HCT116 (cell line): ENCODE results near the gene EXOC4. TPM values are rescaled to one million over a fixed set of nuclear protein-coding genes. Genes with fewer than 3 reads are reported as not detected.

ENCODE experiments used
- ATAC-seq: fragments of 200-7000 bp; cut with Tn5 transposase; 2 replicates; pipeline ENCODE4 v1.9.1; 2020; ENCODE audit warnings: mild to moderate bottlenecking, moderate library complexity
- BruUV-seq: library from RNA; stranded (reverse); fragments of 400-500 nt; replicated peaks from 2 replicates; lab custom pipeline; 2021; lab: Mats Ljungman, UMichigan
- CTCF ChIA-PET: fragments of 300-600 bp; sonication (Branson Sonifier 250); formaldehyde crosslinking; loops from one replicate; lab custom pipeline; 2021; ENCODE audit warnings: antibody characterized with exemption; lab: Charles Lee
- POLR2A ChIA-PET: fragments of 300-600, 350-600 bp; sonication (Branson Sonifier 250); formaldehyde crosslinking; loops from one replicate; lab custom pipeline; 2021; ENCODE audit warnings: antibody characterized with exemption; lab: Charles Lee
- RAD21 ChIA-PET, 2 experiments: fragments of 300-600 bp; sonication (Branson Sonifier 250); formaldehyde crosslinking; loops; one replicate each; lab custom pipeline; 2023; ENCODE audit warnings: low total read pairs in 2 of 2; ENCODE audit not compliant: uncharacterized antibody in 2 of 2, unreplicated experiment in 2 of 2, low non-redundant PET in 1 of 2; lab: Charles Lee
- DNase-seq: peaks from one replicate; pipeline ENCODE4 v3.0.0-alpha.2; 2010; ENCODE audit warnings: low read depth, low spot score
- H2AFZ ChIP-seq: fragments of 200-600 bp; shearing (Covaris generic), sonication (generic); 2 replicates; pipeline ENCODE4 v1.6.1; 2017; ENCODE audit warnings: low read depth, mixed run types, mixed read lengths, antibody characterized with exemption, low read length; ENCODE audit not compliant: poor library complexity, severe bottlenecking
- H3K27ac ChIP-seq: 2 replicates; pipeline ENCODE4 v1.5.1; 2012; ENCODE audit warnings: low read depth, low read length
- H3K27me3 ChIP-seq: fragments of 200-600 bp; sonication (generic); 2 replicates; pipeline ENCODE4 v1.6.1; 2016; ENCODE audit warnings: mixed run types, low read length, mixed read lengths; ENCODE audit not compliant: insufficient read depth
- H3K36me3 ChIP-seq, 2 experiments: fragments of 200-500 bp in 1 of 2; fragments of 200-600 bp in 1 of 2; sonication (Bioruptor generic) in 1 of 2; sonication (generic) in 1 of 2; 2 replicates each; pipeline versions ENCODE4 v1.5.1 to v1.6.1; 2014 to 2016; ENCODE audit warnings: low read length in 2 of 2, inconsistent platforms in 1 of 2, mixed read lengths in 1 of 2, mixed run types in 1 of 2; ENCODE audit not compliant: insufficient read depth in 2 of 2, control insufficient read depth in 1 of 2
- H3K4me1 ChIP-seq, 2 experiments: fragments of 200-600 bp in 1 of 2; sonication (generic) in 1 of 2; 2 replicates each; pipeline versions ENCODE4 v1.5.1 to v1.6.1; 2012 to 2017; ENCODE audit warnings: low read length in 2 of 2, inconsistent platforms in 1 of 2, mild to moderate bottlenecking in 1 of 2, mixed read lengths in 1 of 2, mixed run types in 1 of 2, moderate library complexity in 1 of 2; ENCODE audit not compliant: insufficient read depth in 2 of 2, control insufficient read depth in 1 of 2
- H3K4me2 ChIP-seq: fragments of 200-600 bp; sonication (generic); 2 replicates; pipeline ENCODE4 v1.6.1; 2017; ENCODE audit warnings: mixed run types, low read length, mixed read lengths
- H3K4me3 ChIP-seq, 2 experiments: fragments of 200-600 bp in 1 of 2; sonication (generic) in 1 of 2; replicated peaks in 1 of 2; 2 replicates each; pipeline ENCODE4 v1.5.1; 2011 to 2016; ENCODE audit warnings: low read length in 2 of 2, control low read depth in 1 of 2, low read depth in 1 of 2, mild to moderate bottlenecking in 1 of 2, mixed read lengths in 1 of 2, mixed run types in 1 of 2
- H3K79me2 ChIP-seq: fragments of 200-600 bp; sonication (generic); 2 replicates; pipeline ENCODE4 v1.6.1; 2017; ENCODE audit warnings: mild to moderate bottlenecking, mixed run types, low read length, moderate library complexity, mixed read lengths; ENCODE audit not compliant: insufficient read depth
- H3K9ac ChIP-seq: fragments of 200-600 bp; sonication (generic); 2 replicates; pipeline ENCODE4 v1.6.1; 2016; ENCODE audit warnings: low read length, mixed read lengths
- H3K9me2 ChIP-seq: fragments of 200-600 bp; sonication (generic), shearing (Covaris generic); 2 replicates; pipeline ENCODE4 v1.6.1; 2017; ENCODE audit warnings: mixed run types, mild to moderate bottlenecking, moderate library complexity; ENCODE audit not compliant: insufficient read depth
- H3K9me3 ChIP-seq, 2 experiments: fragments of 200-500 bp in 1 of 2; fragments of 200-600 bp in 1 of 2; sonication (Bioruptor generic) in 1 of 2; sonication (generic) in 1 of 2; 2 replicates each; pipeline ENCODE4 v1.6.1; 2014 to 2017; ENCODE audit warnings: low read length in 2 of 2, mixed read lengths in 2 of 2, inconsistent platforms in 1 of 2, low read depth in 1 of 2, mild to moderate bottlenecking in 1 of 2, mixed run types in 1 of 2, moderate library complexity in 1 of 2; ENCODE audit not compliant: control insufficient read depth in 1 of 2, insufficient read depth in 1 of 2
- H4K20me1 ChIP-seq: fragments of 200-600 bp; sonication (generic), shearing (Covaris generic); 2 replicates; pipeline ENCODE4 v1.6.1; 2017; ENCODE audit warnings: mixed run types, mild to moderate bottlenecking, moderate library complexity; ENCODE audit not compliant: insufficient read depth
- ATF3 ChIP-seq: IDR thresholded peaks from 2 replicates; pipeline ENCODE4 v1.6.1; 2012
- CBX3 ChIP-seq: IDR thresholded peaks from 2 replicates; pipeline ENCODE4 v1.6.1; 2012; ENCODE audit warnings: low read depth
- CTCF ChIP-seq, 3 experiments: fragments of 200-600 bp in 1 of 3; sonication (generic) in 1 of 3; IDR thresholded peaks in 2 of 3; conservative IDR thresholded peaks in 1 of 3; 2 replicates each; pipeline ENCODE4 v1.5.1; 2012 to 2017; ENCODE audit warnings: low read depth in 2 of 3, low read length in 2 of 3, antibody characterized with exemption in 1 of 3, borderline replicate concordance in 1 of 3, control low read depth in 1 of 3, mild to moderate bottlenecking in 1 of 3, mixed read lengths in 1 of 3, mixed run types in 1 of 3, moderate library complexity in 1 of 3; ENCODE audit not compliant: insufficient read depth in 1 of 3
- EZH2 ChIP-seq: fragments of 200-600 bp; sonication (generic); IDR thresholded peaks from 2 replicates; pipeline ENCODE4 v1.6.1; 2017; ENCODE audit warnings: antibody characterized with exemption, mixed run types
- EZH2phosphoT487 ChIP-seq: fragments of 200-600 bp; IDR thresholded peaks from 2 replicates; pipeline ENCODE4 v1.6.1; 2018; ENCODE audit warnings: antibody characterized with exemption, borderline replicate concordance
- FOSL1 ChIP-seq: IDR thresholded peaks from 2 replicates; pipeline ENCODE4 v1.6.1; 2012; ENCODE audit warnings: low read depth
- JUND ChIP-seq: IDR thresholded peaks from 2 replicates; pipeline ENCODE4 v1.6.1; 2012
- POLR2A ChIP-seq: IDR thresholded peaks from 2 replicates; pipeline ENCODE4 v1.7.0; 2011; ENCODE audit warnings: borderline replicate concordance; ENCODE audit not compliant: insufficient read depth, insufficient read length; ENCODE audit errors: extremely low read depth
- REST ChIP-seq: IDR thresholded peaks from 2 replicates; pipeline ENCODE4 v1.6.1; 2012; ENCODE audit warnings: low read depth
- SRF ChIP-seq: IDR thresholded peaks from 2 replicates; pipeline ENCODE4 v1.6.1; 2012; ENCODE audit warnings: low read depth
- TCF7L2 ChIP-seq: IDR thresholded peaks from 2 replicates; pipeline ENCODE4 v1.7.0; 2011; ENCODE audit warnings: borderline replicate concordance, inconsistent platforms; ENCODE audit not compliant: insufficient read depth, insufficient read length; ENCODE audit errors: extremely low read depth
- intact Hi-C: fragments of 100-400 bp; cut with micrococcal nuclease; formaldehyde crosslinking; loops from 2 replicates; pipeline ENCODE4 v1.10.0; 2022
- total RNA-seq: library from RNA; stranded (reverse); gene quantifications from one replicate; pipeline ENCODE4 v1.2.1, GENCODE V29; 2021; ENCODE audit not compliant: unreplicated experiment

Gene EXOC4
- total RNA-seq, 1 experiment from 2014 or later: 40.3 TPM

- Histone ChIP-seq H4K20me1 (no peaks in the 10 kb centered on the region), H3K9ac (no peak overlapping the region), H3K9me3 (no peaks in the 10 kb centered on the region), H3K27me3 (no peaks in the 10 kb centered on the region)
- ChIA-PET POLR2A (no interaction called here), RAD21 (no interaction called here)
- intact Hi-C loops: loop anchor here (10.0 kb wide), 1 partner anchor 466 kb away; no protein-coding TSS in a partner anchor
- TF ChIP-seq REST (no peak), CTCF (IDR thresholded peaks at IDR 0.05 in 2 of 3, conservative IDR thresholded peaks at IDR 0.05 in 1 of 3; ENCODE audit: borderline replicate concordance in 1 of 3, insufficient read depth in 1 of 3, low read depth in 2 of 3, low read length in 2 of 3) (no peak), POLR2A (no peak), FOSL1 (no peak), EZH2 (no peak), ATF3 (no peak), SRF (no peak), EZH2phosphoT487 (no peak), TCF7L2 (no peak), JUND (no peak), CBX3 (no peak)
- TF ChIP-seq, all 23 proteins: peak for 0
- Histone ChIP-seq H3K27ac (no peak overlapping the region), H2AFZ (no peak overlapping the region), H3K9me2 (no peaks in the 10 kb centered on the region), H3K4me2 (no peak overlapping the region), H3K4me1 (peaks cover 6 to 10% of the 10 kb centered on the region in 2 experiments; a peak in 3 of 4 replicates), H3K4me3 (no peak overlapping the region), H3K36me3 (no peaks in the 10 kb centered on the region), H3K79me2 (no peaks in the 10 kb centered on the region)
- ATAC-seq (no peak), DNase-seq (no peak)
- BruUV-seq: no TSS peak
- CTCF ChIA-PET: no interaction called here
Measured at GRCh38 chr7:133858311-133858710, 605.4 kb downstream of the EXOC4 start.
